Fibroblast of mammary gland (primary cell): ENCODE data around the gene CRYBA2.

ENCODE experiments used
- DNase-seq: peaks from one replicate; pipeline ENCODE4 v3.0.0-alpha.2; 2010; ENCODE audit warnings: low read depth
- H3K4me3 ChIP-seq: 2 replicates; pipeline ENCODE4 v1.5.1; 2011; ENCODE audit warnings: low read depth, mild to moderate bottlenecking, low read length, moderate library complexity; ENCODE audit not compliant: control insufficient read depth
- TF ChIP-seq, protein P1 (sequence below): conservative IDR thresholded peaks from 2 replicates; pipeline ENCODE4 v1.5.1; 2011; ENCODE audit warnings: low read depth, low read length, inconsistent platforms; ENCODE audit not compliant: control insufficient read depth, insufficient read depth

Gene CRYBA2

DNA sequence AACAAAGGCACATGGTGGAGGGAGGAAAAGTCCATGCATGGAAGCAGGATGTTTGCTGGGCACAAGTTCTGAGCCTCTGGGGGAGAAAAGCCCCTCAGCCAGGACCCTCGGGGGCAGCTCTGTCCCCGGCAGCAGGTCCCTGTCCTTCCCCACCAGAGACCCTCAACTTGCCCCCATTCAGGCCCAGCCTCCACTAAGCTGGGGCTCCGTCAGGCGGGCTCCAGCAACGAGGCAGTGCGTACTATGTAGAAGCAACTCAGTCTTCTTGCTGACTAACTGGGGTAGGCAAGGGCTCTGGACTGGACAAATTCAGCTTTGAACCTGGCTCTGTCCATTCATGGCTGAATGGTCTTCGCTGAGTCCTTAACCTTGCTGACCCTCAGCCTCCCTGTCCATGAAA lies 25.1 kb upstream of the CRYBA2 start:
- no peak overlapping the region for H3K4me3 ChIP-seq
- TF ChIP-seq, protein P1, sequence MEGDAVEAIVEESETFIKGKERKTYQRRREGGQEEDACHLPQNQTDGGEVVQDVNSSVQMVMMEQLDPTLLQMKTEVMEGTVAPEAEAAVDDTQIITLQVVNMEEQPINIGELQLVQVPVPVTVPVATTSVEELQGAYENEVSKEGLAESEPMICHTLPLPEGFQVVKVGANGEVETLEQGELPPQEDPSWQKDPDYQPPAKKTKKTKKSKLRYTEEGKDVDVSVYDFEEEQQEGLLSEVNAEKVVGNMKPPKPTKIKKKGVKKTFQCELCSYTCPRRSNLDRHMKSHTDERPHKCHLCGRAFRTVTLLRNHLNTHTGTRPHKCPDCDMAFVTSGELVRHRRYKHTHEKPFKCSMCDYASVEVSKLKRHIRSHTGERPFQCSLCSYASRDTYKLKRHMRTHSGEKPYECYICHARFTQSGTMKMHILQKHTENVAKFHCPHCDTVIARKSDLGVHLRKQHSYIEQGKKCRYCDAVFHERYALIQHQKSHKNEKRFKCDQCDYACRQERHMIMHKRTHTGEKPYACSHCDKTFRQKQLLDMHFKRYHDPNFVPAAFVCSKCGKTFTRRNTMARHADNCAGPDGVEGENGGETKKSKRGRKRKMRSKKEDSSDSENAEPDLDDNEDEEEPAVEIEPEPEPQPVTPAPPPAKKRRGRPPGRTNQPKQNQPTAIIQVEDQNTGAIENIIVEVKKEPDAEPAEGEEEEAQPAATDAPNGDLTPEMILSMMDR, result no peak
- no peak for DNase-seq

DNA sequence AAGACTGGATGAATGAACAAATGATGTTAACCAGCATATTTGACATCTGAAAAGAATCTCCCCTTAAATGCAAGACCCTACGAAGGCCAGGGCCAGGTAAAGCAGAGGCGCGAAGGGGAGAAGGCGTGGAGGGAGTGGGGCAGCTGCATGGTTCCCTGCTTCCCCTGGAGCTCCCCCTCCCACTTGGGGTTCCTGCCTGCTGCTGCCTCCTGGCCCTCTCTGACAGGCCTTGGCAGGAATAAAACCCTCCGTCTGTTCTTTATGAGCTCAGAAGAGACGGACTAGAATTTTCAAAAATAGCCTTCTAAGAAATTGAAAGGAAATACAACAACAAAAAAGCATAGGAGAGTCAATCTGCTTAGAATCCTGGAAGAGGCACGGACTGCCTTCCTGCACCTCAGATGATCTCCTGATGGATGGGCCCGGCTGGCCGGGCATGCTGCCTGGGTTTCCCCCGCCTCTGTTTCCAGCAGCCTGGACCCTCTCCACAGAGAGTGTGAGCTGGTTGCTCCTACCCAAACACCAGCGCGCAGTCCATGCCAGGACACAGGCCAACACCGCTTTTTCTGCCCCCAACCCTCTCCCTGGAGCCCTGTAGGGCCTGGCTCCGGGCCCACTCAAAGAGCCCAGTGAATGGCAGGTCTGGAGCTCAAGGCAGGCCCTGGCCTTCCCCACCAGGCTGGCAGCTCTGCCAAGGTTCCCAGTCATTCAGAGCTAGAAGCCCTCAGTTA lies 24.1 kb upstream of the CRYBA2 start:
- TF ChIP-seq, protein P1, result no peak
- no peak overlapping the region for H3K4me3 ChIP-seq
- no peak for DNase-seq

DNA sequence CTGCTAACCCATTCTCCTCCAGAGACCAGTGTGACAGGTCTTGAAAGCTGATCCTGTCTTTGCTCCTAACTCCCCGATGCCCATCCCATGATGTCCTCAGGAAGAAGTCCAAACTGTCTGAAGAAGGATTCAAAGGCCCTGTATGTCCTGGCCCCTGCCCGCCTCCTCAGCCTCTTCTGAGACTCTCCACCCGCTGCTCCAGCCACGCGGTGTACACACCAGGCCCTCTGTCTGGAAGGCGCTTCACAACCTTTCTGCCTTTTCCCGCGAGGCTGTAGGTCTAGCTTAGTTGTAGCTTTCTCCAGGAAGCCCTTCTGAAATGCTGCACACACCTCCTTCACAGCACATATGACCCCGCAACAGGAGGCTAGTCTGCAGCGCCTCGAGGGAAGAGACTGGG lies 23.5 kb upstream of the CRYBA2 start:
- TF ChIP-seq, protein P1, result no peak
- DNase-seq, result no peak
- H3K4me3 ChIP-seq, result no peak overlapping the region

DNA sequence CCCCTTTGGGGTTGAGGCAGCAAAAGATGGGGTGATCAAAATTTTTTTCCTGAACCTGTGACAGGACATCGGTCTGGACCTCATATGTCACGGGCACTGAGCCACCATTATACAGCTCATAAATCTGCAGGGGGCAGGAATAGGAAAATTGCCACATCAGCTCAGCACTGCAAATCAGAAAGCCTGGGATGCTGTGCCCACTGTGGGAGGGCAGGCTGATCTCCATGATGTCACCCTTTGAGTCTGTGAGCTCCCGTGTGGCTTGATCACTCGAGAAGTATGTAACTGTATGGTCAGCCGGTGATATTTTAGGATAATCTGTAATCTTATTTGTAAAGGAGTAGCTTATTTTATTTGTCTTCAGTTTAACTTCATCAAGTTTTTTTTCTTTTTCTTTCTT lies 17.7 kb upstream of the CRYBA2 start:
- H3K4me3 ChIP-seq, result no peak overlapping the region
- TF ChIP-seq, protein P1, result no peak
- no peak for DNase-seq

DNA sequence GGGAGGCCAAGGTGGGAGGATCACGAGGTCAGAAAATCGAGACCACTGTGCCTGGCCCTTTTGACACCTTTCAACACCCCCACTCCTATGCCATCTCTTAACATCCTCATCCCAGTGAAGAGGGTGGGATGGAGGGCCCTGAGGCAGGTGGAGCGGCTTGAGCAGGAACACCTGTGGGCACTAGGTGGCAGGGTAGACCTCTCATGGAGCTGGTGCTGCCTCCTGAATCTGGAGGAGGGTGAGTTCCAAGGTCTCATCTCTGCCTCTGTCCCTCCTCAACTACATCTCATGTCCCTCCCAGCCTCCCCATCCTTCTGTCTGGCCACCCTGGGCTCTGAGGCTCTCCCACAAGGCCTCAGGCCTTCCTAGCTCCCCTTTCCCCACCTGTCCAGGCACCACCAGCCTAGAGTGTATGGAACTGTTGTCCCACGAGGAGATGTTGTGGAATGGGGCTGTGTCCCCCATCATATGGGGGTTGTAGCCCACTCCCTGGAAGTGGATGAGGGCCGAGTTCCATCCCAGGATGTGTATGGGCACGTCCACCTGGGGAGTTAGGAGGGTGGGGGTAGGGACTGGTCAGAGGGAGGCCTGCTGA lies 17.0 kb upstream of the CRYBA2 start:
- no peak overlapping the region for H3K4me3 ChIP-seq
- TF ChIP-seq, protein P1, result no peak
- DNase-seq, result no peak

DNA sequence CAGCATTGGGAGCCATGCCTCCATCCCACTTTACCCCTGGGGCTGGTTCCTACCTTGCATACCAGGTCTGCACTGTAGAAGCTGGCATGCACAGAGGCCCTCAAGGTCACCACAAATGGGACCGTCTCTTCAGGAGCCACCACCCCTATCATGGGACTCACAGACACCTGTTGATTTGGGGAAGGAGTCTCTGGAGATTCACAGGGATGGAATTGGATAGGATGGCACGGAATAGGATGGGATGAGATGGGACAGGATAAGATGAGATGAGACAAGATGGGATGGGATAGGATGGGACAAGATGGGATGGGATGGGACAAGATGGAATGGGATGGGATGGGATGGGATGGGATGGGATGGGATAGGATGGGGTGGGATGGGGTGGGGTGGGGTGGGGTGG lies 16.1 kb upstream of the CRYBA2 start:
- TF ChIP-seq, protein P1, result no peak

More for the DNA sequence above, 16.1 kb upstream of the CRYBA2 start:
- no peak for DNase-seq
- H3K4me3 ChIP-seq, result no peak overlapping the region
